Breast epithelium (tissue), 3 donors: ENCODE measurements around the gene SIDT2.

Experiments used
- CTCF ChIP-seq, 3 donors: fragments of 450-650 bp; IDR thresholded peaks; one replicate each; pipeline ENCODE4 v1.5.1; 2016 to 2017; ENCODE audit warnings: antibody characterized with exemption in 3 of 3, mild to moderate bottlenecking in 3 of 3, moderate library complexity in 3 of 3
- POLR2A ChIP-seq: fragments of 450-650 bp; IDR thresholded peaks from one replicate; pipeline ENCODE4 v1.6.1; 2016; ENCODE audit warnings: antibody characterized with exemption, mild to moderate bottlenecking, moderate library complexity
- POLR2AphosphoS5 ChIP-seq, 3 donors: sonication (generic); formaldehyde crosslinking; IDR thresholded peaks; one replicate each; pipeline ENCODE4 v1.6.1; 2017; ENCODE audit warnings: antibody characterized with exemption in 3 of 3

- no peak for TF ChIP-seq POLR2AphosphoS5 (IDR thresholded peaks at IDR 0.05)
- TF ChIP-seq CTCF (IDR thresholded peaks at IDR 0.05) = no peak
- TF ChIP-seq POLR2A = no peak
Measured at GRCh38 chr11:117230286-117230961, 51.9 kb downstream of the SIDT2 start.
